Cardiac muscle cell (in vitro differentiated cells and primary cell): ENCODE data around the gene PDCL3. TPM values are rescaled to one million over a fixed set of nuclear protein-coding genes. Genes with fewer than 3 reads are reported as not detected.

Experiments
- DNase-seq, 2 donors: peaks; one replicate each; pipeline versions ENCODE4 v3.0.0 to v3.0.0-alpha.2; 2010 to 2017; ENCODE audit warnings: low read depth in 1 of 2, low spot score in 1 of 2
- H3K27ac ChIP-seq: fragments of 200-600 bp; sonication (generic); 2 replicates; pipeline ENCODE4 v1.5.1; 2016
- H3K27me3 ChIP-seq: fragments of 200-600 bp; sonication (generic); 2 replicates; pipeline ENCODE4 v1.6.0; 2016; ENCODE audit warnings: control low read depth
- H3K36me3 ChIP-seq: fragments of 200-600 bp; sonication (generic); 2 replicates; pipeline ENCODE4 v1.5.1; 2016; ENCODE audit warnings: control low read depth
- H3K4me1 ChIP-seq: fragments of 200-600 bp; sonication (generic); 2 replicates; pipeline ENCODE4 v1.8.1; 2017; ENCODE audit warnings: low read depth, mild to moderate bottlenecking, mixed run types
- H3K4me3 ChIP-seq: fragments of 200-600 bp; sonication (generic); 2 replicates; pipeline ENCODE4 v1.5.1; 2016; ENCODE audit warnings: mild to moderate bottlenecking
- H3K9me3 ChIP-seq: fragments of 200-600 bp; sonication (generic); 2 replicates; pipeline ENCODE4 v1.5.1; 2017; ENCODE audit warnings: low read depth, mild to moderate bottlenecking, control low read depth
- polyA plus RNA-seq: library from polyadenylated mRNA; unstranded; fragments of >200 nt; fragmentation: Nextera tagmentation; extraction: Ambion mirVana; gene quantifications from 2 replicates; pipeline ENCODE4 v1.2.1, GENCODE V29; 2016
- total RNA-seq: library from RNA; depleted of rRNA; stranded (reverse); fragments of >200 nt; gene quantifications from 2 replicates; pipeline ENCODE4 v1.2.3, GENCODE V29; 2016
- TF ChIP-seq, protein P1 (sequence below): IDR thresholded peaks from 2 replicates; pipeline ENCODE4 v1.5.1; 2012; ENCODE audit warnings: low read depth, mild to moderate bottlenecking, low read length

The PDCL3 gene
- total and polyA plus RNA-seq, 2 experiments from 2014 or later, result 20.9 to 33.1 TPM

DNA sequence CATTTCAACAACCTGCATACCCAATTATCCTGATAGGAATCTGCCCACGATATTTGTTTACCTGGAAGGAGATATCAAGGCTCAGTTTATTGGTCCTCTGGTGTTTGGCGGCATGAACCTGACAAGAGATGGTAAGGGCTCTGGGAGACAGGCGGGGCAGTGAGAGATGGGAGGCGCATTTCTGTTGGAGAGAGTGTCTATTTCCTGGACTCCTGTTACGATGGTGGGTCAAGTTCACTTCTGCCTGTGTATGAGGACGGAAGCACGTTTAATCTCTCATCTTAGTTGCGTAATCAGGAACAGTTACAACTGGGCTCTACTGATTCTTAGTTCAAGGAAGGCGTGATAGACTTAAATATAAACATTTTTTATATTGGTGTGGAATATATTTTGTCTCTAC, 8.9 kb downstream of the PDCL3 start:
- no peak overlapping the region for H3K27ac ChIP-seq
- H3K4me1 ChIP-seq, result no peaks in the 10 kb centered on the region
- H3K36me3 ChIP-seq, result peaks cover 38% of the 10 kb centered on the region
- no peak overlapping the region for H3K4me3 ChIP-seq
- H3K27me3 ChIP-seq, result no peaks in the 10 kb centered on the region
- H3K9me3 ChIP-seq, result no peaks in the 10 kb centered on the region
- TF ChIP-seq, protein P1, sequence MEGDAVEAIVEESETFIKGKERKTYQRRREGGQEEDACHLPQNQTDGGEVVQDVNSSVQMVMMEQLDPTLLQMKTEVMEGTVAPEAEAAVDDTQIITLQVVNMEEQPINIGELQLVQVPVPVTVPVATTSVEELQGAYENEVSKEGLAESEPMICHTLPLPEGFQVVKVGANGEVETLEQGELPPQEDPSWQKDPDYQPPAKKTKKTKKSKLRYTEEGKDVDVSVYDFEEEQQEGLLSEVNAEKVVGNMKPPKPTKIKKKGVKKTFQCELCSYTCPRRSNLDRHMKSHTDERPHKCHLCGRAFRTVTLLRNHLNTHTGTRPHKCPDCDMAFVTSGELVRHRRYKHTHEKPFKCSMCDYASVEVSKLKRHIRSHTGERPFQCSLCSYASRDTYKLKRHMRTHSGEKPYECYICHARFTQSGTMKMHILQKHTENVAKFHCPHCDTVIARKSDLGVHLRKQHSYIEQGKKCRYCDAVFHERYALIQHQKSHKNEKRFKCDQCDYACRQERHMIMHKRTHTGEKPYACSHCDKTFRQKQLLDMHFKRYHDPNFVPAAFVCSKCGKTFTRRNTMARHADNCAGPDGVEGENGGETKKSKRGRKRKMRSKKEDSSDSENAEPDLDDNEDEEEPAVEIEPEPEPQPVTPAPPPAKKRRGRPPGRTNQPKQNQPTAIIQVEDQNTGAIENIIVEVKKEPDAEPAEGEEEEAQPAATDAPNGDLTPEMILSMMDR, result no peak
- DNase-seq, result no peak

DNA sequence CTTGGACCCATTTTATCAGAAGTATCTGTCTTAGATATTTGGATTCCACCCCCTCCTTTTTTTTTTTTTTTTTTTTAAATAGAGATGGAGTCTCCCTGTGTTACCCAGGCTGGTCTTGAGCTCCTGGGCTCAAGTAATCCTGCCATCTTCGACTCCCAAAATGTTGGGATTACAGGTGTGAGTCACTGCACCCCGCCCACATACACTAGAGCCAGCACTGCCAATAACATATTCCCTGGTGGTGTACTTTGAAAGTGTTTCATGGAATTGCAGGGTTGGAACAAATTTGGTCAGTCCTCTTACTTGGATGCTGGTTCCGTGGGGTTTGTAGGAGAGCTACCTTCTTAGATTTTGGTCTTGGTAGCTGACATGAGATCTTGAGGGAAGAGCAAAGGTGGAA, 15.0 kb downstream of the PDCL3 start:
- Histone ChIP-seq H3K36me3 (peaks cover 24% of the 10 kb centered on the region), H3K4me3 (no peak overlapping the region), H3K27ac (no peak overlapping the region), H3K4me1 (no peaks in the 10 kb centered on the region), H3K9me3 (no peaks in the 10 kb centered on the region), H3K27me3 (no peaks in the 10 kb centered on the region)
- TF ChIP-seq, protein P1, result no peak
- no peak for DNase-seq

DNA sequence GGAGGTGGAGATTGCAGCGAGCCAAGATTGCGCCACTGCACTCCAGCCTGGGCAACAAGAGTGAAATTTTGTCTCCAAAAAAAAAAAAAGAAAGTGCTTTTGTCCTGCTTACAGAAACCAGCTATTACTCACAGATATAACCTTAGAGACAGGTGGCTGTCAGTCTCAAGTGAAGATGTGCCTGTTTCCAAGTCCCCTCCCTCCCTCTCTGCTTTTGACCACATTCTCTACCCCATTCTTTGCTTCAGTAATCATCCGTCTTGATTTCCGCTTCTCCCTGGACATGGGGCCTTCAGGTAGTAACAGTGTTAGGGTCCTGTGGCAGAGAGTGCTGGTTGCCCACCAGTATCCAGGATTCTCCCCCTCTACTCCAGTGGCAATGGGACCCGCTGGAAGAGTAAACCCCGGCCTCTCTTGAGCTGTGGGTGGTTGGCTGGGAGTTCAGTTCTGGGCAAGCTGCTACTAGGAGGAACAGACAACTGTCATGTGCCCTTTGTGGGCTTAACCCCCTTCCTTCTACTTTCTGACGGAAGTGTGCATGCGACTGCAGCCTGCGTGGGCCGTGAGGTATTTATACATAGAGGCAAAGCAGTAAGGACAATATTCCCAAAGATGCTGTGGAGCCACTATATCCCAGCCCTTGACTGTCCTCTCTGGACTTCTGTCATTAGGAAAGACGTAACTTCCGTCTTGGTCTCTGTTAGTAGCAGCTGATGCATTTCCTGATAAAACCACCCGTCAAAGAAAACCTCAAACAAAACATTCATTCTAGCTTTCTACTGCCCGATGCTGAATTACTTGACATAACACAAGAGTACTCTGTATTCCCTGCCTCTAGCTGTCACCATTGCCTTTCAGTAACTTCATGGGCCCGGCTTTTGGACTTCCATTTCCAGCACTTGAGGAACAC, 17.8 kb downstream of the PDCL3 start:
- DNase-seq, result no peak
- Histone ChIP-seq H3K36me3 (peaks cover 10% of the 10 kb centered on the region), H3K4me1 (no peaks in the 10 kb centered on the region), H3K27me3 (no peaks in the 10 kb centered on the region), H3K4me3 (no peak overlapping the region), H3K9me3 (no peaks in the 10 kb centered on the region), H3K27ac (no peak overlapping the region)
- TF ChIP-seq, protein P1, result no peak

DNA sequence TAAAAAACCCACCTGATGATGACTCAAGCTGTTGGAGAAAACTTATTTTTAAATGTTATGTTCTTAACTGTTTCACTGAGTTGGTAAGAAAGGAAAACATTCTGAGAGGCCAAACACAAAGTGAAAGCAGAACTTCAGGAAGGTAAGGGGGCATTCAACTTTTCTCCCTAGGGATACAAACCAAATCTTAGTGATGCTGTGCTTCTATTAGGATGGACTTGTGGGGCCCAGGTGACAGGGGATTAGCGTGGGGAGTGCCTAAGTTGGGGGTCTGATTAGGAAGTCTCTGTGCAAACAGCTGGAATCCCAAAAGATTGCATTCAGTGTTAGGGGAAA, 18.5 kb downstream of the PDCL3 start:
- peaks cover 10% of the 10 kb centered on the region for H3K36me3 ChIP-seq
- H3K4me1 ChIP-seq, result no peaks in the 10 kb centered on the region
- H3K27me3 ChIP-seq, result no peaks in the 10 kb centered on the region
- DNase-seq, result no peak
- TF ChIP-seq, protein P1, result no peak
- H3K9me3 ChIP-seq, result no peaks in the 10 kb centered on the region
- H3K27ac ChIP-seq, result no peak overlapping the region
- H3K4me3 ChIP-seq, result no peak overlapping the region

DNA sequence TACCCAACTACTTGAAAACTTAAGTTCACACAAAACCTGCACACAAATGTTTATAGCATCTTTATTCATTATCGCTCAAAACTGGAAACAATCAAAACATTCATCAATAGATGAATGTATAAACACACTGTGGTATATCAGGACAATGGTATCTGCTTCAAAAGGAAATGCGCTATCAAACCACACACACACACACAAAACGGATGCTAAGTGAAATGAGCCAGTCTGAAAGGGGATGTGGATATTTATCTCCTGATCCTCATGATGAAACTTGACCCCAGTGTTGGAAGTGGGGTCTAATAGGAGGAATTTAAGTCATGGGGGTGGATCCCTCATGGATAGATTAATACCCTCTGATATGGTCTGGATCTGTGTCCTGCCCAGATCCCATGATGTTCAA, 22.0 kb downstream of the PDCL3 start:
- Histone ChIP-seq H3K4me3 (no peak overlapping the region), H3K27me3 (no peaks in the 10 kb centered on the region), H3K4me1 (no peaks in the 10 kb centered on the region), H3K27ac (no peak overlapping the region), H3K36me3 (no peaks in the 10 kb centered on the region), H3K9me3 (no peaks in the 10 kb centered on the region)
- TF ChIP-seq, protein P1, result no peak
- DNase-seq, result no peak
